GM23338 (cell line): ENCODE data around the gene FNDC3B. TPM values are rescaled to one million over a fixed set of nuclear protein-coding genes. Genes with fewer than 3 reads are reported as not detected.

Experiments used
- ATAC-seq: fragments of 200-7000 bp; cut with Tn5 transposase; 3 replicates; pipeline ENCODE4 v1.9.1; 2020
- DNase-seq: peaks from one replicate; pipeline ENCODE4 v3.0.0-alpha.2; 2015; ENCODE audit warnings: low spot score
- H2AFZ ChIP-seq: fragments of 200-600 bp; sonication (generic); 2 replicates; pipeline ENCODE4 v1.8.0; 2016; ENCODE audit warnings: antibody characterized with exemption, mild to moderate bottlenecking, moderate library complexity
- H3F3A ChIP-seq: fragments of 200-600 bp; sonication (generic); replicated peaks from 2 replicates; pipeline ENCODE4 v1.8.0; 2017; ENCODE audit warnings: antibody characterized with exemption, mixed run types, low read depth
- H3K27ac ChIP-seq: fragments of 200-600 bp; sonication (generic); 2 replicates; pipeline ENCODE4 v1.6.1; 2016; ENCODE audit warnings: low read depth
- H3K27me3 ChIP-seq: fragments of 200-600 bp; sonication (generic); 2 replicates; pipeline ENCODE4 v1.8.0; 2016; ENCODE audit warnings: mild to moderate bottlenecking, mixed run types, moderate library complexity; ENCODE audit not compliant: insufficient read depth
- H3K36me3 ChIP-seq: fragments of 200-600 bp; sonication (generic); 2 replicates; pipeline ENCODE4 v1.8.0; 2016; ENCODE audit warnings: mild to moderate bottlenecking; ENCODE audit not compliant: insufficient read depth
- H3K4me1 ChIP-seq: fragments of 200-600 bp; sonication (generic); 2 replicates; pipeline ENCODE4 v1.8.0; 2016; ENCODE audit warnings: mild to moderate bottlenecking, moderate library complexity; ENCODE audit not compliant: insufficient read depth
- H3K4me2 ChIP-seq: fragments of 200-600 bp; sonication (generic); 2 replicates; pipeline ENCODE4 v1.7.1; 2017; ENCODE audit warnings: mixed run types
- H3K4me3 ChIP-seq: fragments of 200-600 bp; sonication (generic); 2 replicates; pipeline ENCODE4 v1.6.1; 2016; ENCODE audit warnings: mixed run types
- H3K79me2 ChIP-seq: fragments of 200-600 bp; sonication (generic); replicated peaks from 2 replicates; pipeline ENCODE4 v1.8.0; 2017; ENCODE audit warnings: mild to moderate bottlenecking; ENCODE audit not compliant: insufficient read depth
- H3K9me2 ChIP-seq: fragments of 200-600 bp; sonication (generic); 2 replicates; pipeline ENCODE4 v1.8.0; 2017; ENCODE audit not compliant: insufficient read depth
- H4K20me1 ChIP-seq: fragments of 200-600 bp; sonication (generic); replicated peaks from 2 replicates; pipeline ENCODE4 v1.8.0; 2017; ENCODE audit warnings: mild to moderate bottlenecking; ENCODE audit not compliant: insufficient read depth
- H3K27ac Mint-ChIP-seq: 2 replicates; pipeline ENCODE4 v1.8.0; 2020; ENCODE audit warnings: inconsistent platforms, mild to moderate bottlenecking, moderate library complexity, mixed read lengths
- H3K27me3 Mint-ChIP-seq: 3 replicates; pipeline ENCODE4 v1.8.0; 2022; ENCODE audit warnings: low read depth, mild to moderate bottlenecking, moderate library complexity, mixed read lengths, inconsistent platforms; ENCODE audit not compliant: insufficient read depth, poor library complexity
- H3K36me3 Mint-ChIP-seq: 3 replicates; pipeline ENCODE4 v1.8.0; 2021; ENCODE audit warnings: low read depth, mild to moderate bottlenecking, inconsistent platforms, moderate library complexity, mixed read lengths
- H3K4me1 Mint-ChIP-seq: 3 replicates; pipeline ENCODE4 v1.8.0; 2020; ENCODE audit warnings: mild to moderate bottlenecking, inconsistent platforms, mixed read lengths
- H3K4me3 Mint-ChIP-seq: 3 replicates; pipeline ENCODE4 v1.8.0; 2021; ENCODE audit warnings: moderate library complexity, mild to moderate bottlenecking, inconsistent platforms, mixed read lengths
- H3K9me3 Mint-ChIP-seq: 3 replicates; pipeline ENCODE4 v1.8.0; 2020; ENCODE audit warnings: moderate library complexity, mild to moderate bottlenecking, inconsistent platforms, mixed read lengths
- EZH2 ChIP-seq: fragments of 200-600 bp; sonication (generic); IDR thresholded peaks from one replicate; pipeline ENCODE4 v1.8.0; 2017; ENCODE audit warnings: antibody characterized with exemption, mild to moderate bottlenecking, low read depth; ENCODE audit not compliant: unreplicated experiment
- EZH2phosphoT487 ChIP-seq: fragments of 200-600 bp; sonication (generic); IDR thresholded peaks from one replicate; pipeline ENCODE4 v1.8.1; 2018; ENCODE audit warnings: antibody characterized with exemption; ENCODE audit not compliant: unreplicated experiment
- JUNB ChIP-seq: IDR thresholded peaks from one replicate; pipeline ENCODE4 v1.6.1; 2016; ENCODE audit warnings: antibody characterized with exemption; ENCODE audit not compliant: unreplicated experiment
- NANOG ChIP-seq: IDR thresholded peaks from 2 replicates; pipeline ENCODE4 v1.6.1; 2016; ENCODE audit warnings: antibody characterized with exemption, borderline replicate concordance
- STAT1 ChIP-seq: IDR thresholded peaks from one replicate; pipeline ENCODE4 v1.6.1; 2016; ENCODE audit warnings: antibody characterized with exemption; ENCODE audit not compliant: unreplicated experiment
- ZNF331 ChIP-seq: fragments of 250-450 bp; sonication (Bioruptor Pico); IDR thresholded peaks from 2 replicates; pipeline ENCODE4 v1.5.0; 2020; ENCODE audit warnings: low read depth, mild to moderate bottlenecking, moderate library complexity
- polyA plus RNA-seq: library from polyadenylated mRNA; unstranded; fragments of >200 nt; fragmentation: Nextera tagmentation; extraction: Ambion mirVana; gene quantifications from 2 replicates; pipeline ENCODE4 v1.2.1, GENCODE V29; 2016
- total RNA-seq: library from RNA; depleted of rRNA; stranded (reverse); fragments of >200 nt; shearing (Covaris generic); gene quantifications from 2 replicates; pipeline ENCODE4 v1.2.3, GENCODE V29; 2014
- TF ChIP-seq, protein P1 (sequence below): IDR thresholded peaks from one replicate; pipeline ENCODE4 v1.6.1; 2018; ENCODE audit warnings: antibody characterized with exemption; ENCODE audit not compliant: unreplicated experiment
- TF ChIP-seq, protein P2 (sequence below): IDR thresholded peaks from 2 replicates; pipeline ENCODE4 v1.6.1; 2016; ENCODE audit warnings: antibody characterized with exemption
- TF ChIP-seq, protein P3 (sequence below): fragments of 250-450 bp; sonication (Bioruptor Pico); IDR thresholded peaks from 2 replicates; pipeline ENCODE4 v1.5.0; 2020; ENCODE audit warnings: mild to moderate bottlenecking, moderate library complexity

Gene FNDC3B
- total and polyA plus RNA-seq, 2 experiments from 2014 or later: 19.1 to 55.4 TPM

DNA sequence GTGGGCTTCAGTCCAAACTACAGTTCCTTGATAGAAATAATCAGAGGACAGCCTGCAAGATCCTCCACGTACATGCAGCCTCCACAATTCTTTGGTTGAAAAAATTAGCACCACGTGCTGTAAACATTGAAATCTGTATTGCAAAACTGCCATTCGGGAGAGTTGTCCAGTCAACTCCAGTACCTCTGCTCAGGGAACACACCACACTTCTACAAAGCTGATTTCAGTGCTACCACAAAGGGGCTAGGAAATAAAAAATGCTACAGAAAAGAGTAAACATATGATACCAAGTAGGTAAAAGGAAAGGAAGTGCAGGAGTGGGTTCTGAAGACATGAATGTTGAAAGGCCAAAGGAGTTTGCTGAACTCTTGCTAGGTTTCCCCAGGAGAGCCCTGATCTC lies 368.5 kb downstream of the FNDC3B start (continued):
- TF ChIP-seq, protein P1, sequence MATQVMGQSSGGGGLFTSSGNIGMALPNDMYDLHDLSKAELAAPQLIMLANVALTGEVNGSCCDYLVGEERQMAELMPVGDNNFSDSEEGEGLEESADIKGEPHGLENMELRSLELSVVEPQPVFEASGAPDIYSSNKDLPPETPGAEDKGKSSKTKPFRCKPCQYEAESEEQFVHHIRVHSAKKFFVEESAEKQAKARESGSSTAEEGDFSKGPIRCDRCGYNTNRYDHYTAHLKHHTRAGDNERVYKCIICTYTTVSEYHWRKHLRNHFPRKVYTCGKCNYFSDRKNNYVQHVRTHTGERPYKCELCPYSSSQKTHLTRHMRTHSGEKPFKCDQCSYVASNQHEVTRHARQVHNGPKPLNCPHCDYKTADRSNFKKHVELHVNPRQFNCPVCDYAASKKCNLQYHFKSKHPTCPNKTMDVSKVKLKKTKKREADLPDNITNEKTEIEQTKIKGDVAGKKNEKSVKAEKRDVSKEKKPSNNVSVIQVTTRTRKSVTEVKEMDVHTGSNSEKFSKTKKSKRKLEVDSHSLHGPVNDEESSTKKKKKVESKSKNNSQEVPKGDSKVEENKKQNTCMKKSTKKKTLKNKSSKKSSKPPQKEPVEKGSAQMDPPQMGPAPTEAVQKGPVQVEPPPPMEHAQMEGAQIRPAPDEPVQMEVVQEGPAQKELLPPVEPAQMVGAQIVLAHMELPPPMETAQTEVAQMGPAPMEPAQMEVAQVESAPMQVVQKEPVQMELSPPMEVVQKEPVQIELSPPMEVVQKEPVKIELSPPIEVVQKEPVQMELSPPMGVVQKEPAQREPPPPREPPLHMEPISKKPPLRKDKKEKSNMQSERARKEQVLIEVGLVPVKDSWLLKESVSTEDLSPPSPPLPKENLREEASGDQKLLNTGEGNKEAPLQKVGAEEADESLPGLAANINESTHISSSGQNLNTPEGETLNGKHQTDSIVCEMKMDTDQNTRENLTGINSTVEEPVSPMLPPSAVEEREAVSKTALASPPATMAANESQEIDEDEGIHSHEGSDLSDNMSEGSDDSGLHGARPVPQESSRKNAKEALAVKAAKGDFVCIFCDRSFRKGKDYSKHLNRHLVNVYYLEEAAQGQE: no peak

DNA sequence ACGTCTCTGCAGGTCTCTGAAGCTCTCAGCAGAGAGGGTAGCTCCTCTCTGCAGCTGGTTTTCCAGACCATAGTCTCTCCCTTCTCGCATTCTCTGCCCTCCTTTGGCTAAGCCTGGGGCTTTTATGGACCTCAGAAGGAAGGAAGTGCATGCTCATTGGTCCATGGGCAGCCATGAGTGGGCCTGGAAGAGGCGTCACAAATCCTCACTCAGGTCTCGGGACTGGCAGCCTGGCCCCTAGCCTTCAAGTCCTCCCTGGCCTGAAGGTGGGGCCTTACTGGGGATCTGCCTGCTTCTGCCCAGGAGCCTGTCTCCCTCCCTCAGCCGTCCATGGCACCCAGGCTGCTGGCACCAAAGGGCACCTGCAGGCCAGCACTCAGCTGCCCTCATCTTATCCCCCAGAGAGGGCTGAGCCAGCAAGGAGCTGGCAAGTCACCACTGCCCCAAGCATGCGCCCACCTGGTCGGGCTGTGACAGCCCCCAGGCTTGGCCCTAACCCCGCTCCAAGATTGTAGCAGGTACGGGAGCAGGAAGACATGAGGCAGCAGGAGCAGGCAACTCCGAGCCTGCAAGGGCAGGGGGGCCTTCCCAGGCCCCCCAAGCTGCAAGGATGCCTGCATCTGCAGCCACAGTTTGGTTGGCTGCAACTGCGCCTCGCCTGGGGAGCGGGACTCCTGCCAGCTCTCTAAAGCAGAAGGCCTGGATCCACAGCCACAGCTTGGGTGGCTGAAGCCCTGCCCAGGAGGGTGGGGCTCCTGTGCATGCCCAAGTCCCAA lies 371.5 kb downstream of the FNDC3B start:
- no peaks in the 10 kb centered on the region for H3F3A ChIP-seq
- Mint-ChIP-seq H3K9me3 (no peaks in the 10 kb centered on the region; the same call in 2 of the 3 replicates), H3K4me3 (no peak overlapping the region), H3K27ac (no peak overlapping the region), H3K36me3 (no peaks in the 10 kb centered on the region), H3K4me1 (no peaks in the 10 kb centered on the region), H3K27me3 (peaks cover 2% of the 10 kb centered on the region)
- no peak overlapping the region for H3K27ac ChIP-seq
- H3K9me2 ChIP-seq: 0 out of 2 replicates have a peak, but pooled peaks cover 6% of the 10 kb centered on the region
- H3K27me3 ChIP-seq: no peaks in the 10 kb centered on the region
- no peaks in the 10 kb centered on the region for H3K79me2 ChIP-seq
- no peak overlapping the region for H3K4me2 ChIP-seq
- ATAC-seq (no peak), DNase-seq (no peak)
- no peak overlapping the region for H2AFZ ChIP-seq
- no peaks in the 10 kb centered on the region for H3K4me1 ChIP-seq
- H3K4me3 ChIP-seq: no peak overlapping the region
- no peaks in the 10 kb centered on the region; the same call in 1 of the 2 replicates for H4K20me1 ChIP-seq
- H3K36me3 ChIP-seq: no peaks in the 10 kb centered on the region
- no peak for TF ChIP-seq JUNB
- TF ChIP-seq ZNF331: no peak
- TF ChIP-seq, protein P1: no peak
- TF ChIP-seq, protein P2, sequence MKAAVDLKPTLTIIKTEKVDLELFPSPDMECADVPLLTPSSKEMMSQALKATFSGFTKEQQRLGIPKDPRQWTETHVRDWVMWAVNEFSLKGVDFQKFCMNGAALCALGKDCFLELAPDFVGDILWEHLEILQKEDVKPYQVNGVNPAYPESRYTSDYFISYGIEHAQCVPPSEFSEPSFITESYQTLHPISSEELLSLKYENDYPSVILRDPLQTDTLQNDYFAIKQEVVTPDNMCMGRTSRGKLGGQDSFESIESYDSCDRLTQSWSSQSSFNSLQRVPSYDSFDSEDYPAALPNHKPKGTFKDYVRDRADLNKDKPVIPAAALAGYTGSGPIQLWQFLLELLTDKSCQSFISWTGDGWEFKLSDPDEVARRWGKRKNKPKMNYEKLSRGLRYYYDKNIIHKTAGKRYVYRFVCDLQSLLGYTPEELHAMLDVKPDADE: no peak
- TF ChIP-seq STAT1: no peak
- no peak for TF ChIP-seq EZH2phosphoT487
- TF ChIP-seq, protein P3, sequence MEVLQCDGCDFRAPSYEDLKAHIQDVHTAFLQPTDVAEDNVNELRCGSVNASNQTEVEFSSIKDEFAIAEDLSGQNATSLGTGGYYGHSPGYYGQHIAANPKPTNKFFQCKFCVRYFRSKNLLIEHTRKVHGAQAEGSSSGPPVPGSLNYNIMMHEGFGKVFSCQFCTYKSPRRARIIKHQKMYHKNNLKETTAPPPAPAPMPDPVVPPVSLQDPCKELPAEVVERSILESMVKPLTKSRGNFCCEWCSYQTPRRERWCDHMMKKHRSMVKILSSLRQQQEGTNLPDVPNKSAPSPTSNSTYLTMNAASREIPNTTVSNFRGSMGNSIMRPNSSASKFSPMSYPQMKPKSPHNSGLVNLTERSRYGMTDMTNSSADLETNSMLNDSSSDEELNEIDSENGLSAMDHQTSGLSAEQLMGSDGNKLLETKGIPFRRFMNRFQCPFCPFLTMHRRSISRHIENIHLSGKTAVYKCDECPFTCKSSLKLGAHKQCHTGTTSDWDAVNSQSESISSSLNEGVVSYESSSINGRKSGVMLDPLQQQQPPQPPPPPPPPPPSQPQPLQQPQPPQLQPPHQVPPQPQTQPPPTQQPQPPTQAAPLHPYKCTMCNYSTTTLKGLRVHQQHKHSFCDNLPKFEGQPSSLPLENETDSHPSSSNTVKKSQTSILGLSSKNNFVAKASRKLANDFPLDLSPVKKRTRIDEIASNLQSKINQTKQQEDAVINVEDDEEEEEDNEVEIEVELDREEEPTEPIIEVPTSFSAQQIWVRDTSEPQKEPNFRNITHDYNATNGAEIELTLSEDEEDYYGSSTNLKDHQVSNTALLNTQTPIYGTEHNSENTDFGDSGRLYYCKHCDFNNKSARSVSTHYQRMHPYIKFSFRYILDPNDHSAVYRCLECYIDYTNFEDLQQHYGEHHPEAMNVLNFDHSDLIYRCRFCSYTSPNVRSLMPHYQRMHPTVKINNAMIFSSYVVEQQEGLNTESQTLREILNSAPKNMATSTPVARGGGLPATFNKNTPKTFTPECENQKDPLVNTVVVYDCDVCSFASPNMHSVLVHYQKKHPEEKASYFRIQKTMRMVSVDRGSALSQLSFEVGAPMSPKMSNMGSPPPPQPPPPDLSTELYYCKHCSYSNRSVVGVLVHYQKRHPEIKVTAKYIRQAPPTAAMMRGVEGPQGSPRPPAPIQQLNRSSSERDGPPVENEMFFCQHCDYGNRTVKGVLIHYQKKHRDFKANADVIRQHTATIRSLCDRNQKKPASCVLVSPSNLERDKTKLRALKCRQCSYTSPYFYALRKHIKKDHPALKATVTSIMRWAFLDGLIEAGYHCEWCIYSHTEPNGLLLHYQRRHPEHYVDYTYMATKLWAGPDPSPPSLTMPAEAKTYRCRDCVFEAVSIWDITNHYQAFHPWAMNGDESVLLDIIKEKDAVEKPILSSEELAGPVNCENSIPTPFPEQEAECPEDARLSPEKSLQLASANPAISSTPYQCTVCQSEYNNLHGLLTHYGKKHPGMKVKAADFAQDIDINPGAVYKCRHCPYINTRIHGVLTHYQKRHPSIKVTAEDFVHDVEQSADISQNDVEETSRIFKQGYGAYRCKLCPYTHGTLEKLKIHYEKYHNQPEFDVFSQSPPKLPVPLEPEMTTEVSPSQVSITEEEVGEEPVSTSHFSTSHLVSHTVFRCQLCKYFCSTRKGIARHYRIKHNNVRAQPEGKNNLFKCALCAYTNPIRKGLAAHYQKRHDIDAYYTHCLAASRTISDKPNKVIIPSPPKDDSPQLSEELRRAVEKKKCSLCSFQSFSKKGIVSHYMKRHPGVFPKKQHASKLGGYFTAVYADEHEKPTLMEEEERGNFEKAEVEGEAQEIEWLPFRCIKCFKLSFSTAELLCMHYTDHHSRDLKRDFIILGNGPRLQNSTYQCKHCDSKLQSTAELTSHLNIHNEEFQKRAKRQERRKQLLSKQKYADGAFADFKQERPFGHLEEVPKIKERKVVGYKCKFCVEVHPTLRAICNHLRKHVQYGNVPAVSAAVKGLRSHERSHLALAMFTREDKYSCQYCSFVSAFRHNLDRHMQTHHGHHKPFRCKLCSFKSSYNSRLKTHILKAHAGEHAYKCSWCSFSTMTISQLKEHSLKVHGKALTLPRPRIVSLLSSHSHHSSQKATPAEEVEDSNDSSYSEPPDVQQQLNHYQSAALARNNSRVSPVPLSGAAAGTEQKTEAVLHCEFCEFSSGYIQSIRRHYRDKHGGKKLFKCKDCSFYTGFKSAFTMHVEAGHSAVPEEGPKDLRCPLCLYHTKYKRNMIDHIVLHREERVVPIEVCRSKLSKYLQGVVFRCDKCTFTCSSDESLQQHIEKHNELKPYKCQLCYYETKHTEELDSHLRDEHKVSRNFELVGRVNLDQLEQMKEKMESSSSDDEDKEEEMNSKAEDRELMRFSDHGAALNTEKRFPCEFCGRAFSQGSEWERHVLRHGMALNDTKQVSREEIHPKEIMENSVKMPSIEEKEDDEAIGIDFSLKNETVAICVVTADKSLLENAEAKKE (CRISPR knock-in tag): no peak
- TF ChIP-seq EZH2: no peak
- no peak for TF ChIP-seq NANOG
